HG03097 (cell line): Measurements from ENCODE around the gene NPB.

Source experiments
- ATAC-seq: cut with Tn5 transposase; IDR thresholded peaks from one replicate; pipeline ENCODE4 v1.9.1; 2021; ENCODE audit not compliant: unreplicated experiment, low FRiP score

The NPB gene

GRCh38 chr17:81902023-81902652 is at the start of gene NPB:
Gene NPB (plus strand): TSS chr17:81902238. CDS start chr17:81902278, 40 bp downstream.
- no peak for ATAC-seq

DNA sequence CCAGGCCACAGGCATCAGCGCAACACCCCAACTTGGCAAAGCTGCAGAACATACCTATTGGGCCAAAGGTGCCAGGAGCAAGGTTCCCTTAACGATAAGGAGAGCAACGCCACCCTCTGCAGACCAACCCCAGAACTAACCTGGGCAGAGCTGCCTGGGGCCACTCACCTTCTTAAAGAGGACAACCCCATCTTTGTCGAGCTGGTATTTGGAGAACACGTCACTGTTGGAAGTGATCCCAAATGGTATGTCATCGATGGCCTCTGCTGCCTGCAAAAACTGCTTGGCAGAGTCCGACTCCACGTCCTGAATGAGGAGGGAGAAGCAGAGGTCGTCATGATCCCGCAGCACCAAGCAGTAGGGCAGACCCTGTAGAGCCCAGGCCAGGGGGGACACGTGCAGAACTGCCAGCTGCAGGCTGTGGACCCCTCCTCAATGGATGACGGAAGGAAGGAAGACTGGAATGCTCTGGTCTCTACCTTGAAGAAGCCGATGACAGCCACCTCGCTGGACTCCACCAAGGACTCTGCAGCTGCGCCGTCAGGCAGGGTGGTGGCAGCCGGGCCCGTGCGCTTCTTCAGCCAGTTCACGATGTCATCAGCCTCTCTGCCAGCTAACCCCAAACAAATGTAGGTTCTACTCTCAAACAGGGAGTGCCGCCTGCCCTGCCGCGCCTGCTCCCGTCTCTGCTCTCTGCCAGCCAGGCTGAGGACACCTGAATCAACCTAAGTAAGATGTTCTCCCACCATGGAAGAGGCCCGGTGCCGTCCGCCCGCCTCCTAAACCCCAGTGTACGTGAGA is 46.9 kb upstream of the NPB start:
- ATAC-seq = no peak

- no peak for ATAC-seq
These were observed 43.7 kb upstream of the NPB start for GRCh38 chr17:81858170-81858966.

GRCh38 chr17:81858967-81859905 is 42.8 kb upstream of the NPB start:
- no peak for ATAC-seq

DNA sequence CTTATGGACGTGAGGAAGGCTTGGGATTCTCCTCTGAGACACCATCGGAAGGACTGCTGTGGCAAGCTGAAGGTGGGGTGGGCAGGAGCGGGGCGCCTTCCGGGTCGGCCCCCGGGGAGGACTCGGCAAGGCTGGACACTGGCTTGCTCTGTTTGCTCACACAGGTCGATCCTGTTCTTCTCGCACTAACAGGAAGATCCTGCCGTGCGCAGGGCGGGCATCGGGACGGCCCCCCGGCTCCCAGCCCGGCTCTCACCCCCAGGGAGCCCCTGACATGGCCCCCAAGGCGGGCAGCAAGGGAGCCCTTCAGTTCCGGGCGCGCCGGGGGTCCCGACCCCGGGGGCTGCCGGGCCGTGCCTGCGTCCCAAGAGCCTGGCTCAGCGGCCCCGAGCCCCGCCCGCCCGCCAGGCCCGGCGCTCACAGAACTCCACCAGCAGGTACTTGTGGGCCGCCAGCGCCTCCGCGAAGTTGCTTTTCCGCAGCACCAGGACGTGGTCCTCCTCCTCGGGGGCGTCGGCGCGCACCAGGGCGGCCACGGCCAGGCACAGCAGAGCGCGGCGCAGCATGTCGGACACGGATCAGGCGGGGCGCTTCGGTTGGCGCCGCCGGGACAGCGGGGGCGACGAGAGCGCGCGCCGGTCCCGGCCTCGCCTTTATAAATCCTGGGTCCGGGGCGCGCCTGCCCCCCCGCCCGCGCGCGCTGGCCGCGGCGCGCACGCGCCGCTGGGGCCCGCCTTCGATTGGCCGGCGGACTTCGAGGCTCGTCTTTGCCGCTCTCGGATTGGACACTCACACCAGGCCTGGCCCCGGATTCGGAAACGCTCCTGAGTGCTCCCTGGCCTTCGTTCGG is 41.9 kb upstream of the NPB start, which contains the start of gene P4HB:
Gene P4HB (minus strand): TSS at position 630 of the 850 bp plus-strand sequence. CDS start 64 bp downstream, at position 566.
- ATAC-seq = no peak

- ATAC-seq = peak; percentile 79
These were observed 41.1 kb upstream of the NPB start for GRCh38 chr17:81860756-81861568.

GRCh38 chr17:81863123-81863675 is 38.8 kb upstream of the NPB start:
- ATAC-seq = no peak

DNA sequence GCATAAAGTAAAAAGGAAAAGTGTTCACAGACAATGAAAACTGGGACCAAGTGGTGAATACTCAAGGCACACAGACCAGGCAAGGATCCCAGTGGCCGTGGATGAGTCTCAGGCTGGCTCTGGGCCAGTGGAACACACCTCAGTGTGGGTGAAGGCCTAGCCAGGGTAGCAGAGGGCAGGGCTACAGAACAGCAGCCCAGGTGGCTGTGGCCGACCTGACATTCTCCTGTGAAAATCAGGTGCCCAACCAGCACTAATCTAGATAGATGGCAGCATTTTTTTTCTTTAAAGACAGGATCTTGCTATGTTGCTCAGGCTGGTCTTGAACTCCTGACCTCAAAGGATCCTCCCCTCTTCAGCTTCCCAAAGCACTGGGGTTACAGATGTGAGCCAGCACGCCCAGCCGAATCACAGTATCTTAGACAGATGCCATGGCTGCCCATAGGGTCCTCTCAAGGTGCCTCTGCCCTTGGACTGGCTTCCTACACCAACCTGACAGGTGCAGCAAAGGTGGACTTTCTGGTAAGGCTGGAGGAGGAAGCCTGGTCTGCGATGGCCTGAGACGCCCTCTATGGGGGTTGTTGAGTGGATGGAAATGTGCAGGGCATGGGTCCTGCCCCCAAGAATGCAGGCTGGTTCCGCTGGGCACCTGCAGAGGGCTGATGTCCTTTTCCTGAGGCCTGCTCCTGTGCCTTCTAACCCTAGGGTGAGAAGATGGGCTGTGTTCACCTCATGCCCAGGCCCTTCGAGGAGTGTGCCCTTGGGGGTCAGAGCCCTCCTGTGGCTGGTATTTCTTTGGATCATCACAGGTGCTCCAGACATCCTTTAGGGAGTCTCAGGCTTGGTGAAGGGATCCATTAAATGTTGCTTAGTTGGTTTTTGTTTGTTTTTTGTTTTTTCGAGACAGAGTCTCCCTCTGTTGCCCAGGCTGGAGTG is 37.9 kb upstream of the NPB start:
- no peak for ATAC-seq

DNA sequence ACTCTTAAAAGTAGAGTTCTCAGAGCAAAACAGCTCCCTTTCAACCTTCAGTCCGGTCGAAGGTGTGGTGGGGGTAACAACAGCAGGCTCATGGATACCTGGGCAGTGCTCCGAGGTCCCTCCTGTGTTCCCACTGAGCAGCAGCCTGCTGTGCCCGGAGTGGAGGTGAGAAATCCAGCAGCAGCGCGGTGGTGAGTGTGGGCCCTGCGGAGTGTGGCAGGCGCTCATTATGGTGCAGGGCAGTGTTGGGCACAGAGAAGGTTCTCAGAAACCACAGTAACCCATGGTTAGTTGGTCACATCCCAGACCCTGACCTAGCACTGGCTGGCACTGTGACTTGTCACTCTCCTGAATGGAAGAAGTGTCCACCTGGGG is 36.7 kb upstream of the NPB start:
- no peak for ATAC-seq

DNA sequence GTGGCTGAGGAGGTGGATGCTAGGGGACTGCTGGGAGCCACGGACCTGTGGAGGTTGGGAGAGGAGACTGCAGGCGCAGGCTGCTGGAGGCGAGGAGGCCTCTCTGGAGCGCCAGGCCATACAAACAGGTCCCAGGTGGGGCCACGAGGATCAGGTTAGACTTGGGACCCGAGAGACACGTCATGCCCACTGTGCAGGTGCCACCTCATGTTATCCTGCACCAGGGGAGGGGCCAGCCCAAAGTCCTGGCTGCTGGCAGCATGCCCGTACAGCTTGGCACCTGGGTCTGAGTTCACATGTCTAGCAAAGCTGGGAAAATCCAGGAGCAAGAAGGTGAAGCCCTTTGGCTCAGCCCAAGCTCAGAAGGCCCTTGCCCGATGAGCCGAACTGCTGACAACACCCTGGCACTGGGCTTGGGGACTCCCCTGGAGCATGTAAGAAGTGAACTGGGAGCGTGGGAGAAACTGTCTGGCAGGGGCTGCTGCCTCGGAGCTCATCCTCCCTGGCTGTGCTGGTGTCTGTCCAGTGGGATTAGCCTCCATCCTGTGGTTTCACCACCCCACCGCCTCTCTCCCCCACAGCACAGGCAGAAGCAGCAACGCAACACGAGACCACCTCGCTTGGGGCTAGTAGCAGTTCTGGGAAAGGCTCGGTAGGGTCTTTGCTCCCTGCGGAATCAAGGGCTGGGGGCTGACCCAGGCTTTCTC is 36.2 kb upstream of the NPB start:
- ATAC-seq = no peak

DNA sequence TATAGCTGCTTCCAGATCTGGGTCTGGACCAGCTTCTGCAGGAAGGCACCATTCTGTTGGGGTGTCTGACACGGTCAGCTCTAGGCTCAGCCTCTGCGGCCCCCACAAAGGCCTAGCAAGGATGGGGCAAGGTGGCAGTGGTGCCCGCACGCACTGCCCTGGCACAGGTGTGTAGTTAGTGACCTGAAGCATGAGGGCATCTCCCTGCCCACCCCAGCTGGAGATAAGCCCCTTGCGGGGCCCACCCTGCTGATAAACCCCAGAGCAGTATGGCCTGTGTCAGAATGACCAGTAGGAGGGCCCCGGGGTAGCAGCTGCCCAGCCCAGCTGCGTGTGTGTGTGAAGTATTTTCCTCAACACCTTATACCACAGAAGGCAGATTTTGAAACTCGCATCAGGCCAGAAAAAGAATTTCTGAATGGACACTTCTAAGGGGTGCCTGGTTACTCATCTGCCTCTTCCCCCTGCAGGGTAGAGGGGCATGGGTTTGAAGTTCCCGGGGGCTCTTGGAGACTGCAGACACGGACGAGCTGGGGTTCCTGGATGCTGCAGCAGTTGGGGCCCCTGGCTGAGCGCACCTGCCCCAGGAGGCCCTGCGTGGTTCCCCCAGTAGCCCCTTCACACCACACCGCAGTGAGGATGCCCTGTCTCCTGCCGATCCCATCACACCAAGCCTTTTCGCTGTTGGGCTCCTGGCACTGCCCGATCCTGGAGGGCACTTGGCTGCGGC is 35.4 kb upstream of the NPB start:
- ATAC-seq = no peak

GRCh38 chr17:81867170-81867990 is 34.7 kb upstream of the NPB start:
- ATAC-seq = no peak

DNA sequence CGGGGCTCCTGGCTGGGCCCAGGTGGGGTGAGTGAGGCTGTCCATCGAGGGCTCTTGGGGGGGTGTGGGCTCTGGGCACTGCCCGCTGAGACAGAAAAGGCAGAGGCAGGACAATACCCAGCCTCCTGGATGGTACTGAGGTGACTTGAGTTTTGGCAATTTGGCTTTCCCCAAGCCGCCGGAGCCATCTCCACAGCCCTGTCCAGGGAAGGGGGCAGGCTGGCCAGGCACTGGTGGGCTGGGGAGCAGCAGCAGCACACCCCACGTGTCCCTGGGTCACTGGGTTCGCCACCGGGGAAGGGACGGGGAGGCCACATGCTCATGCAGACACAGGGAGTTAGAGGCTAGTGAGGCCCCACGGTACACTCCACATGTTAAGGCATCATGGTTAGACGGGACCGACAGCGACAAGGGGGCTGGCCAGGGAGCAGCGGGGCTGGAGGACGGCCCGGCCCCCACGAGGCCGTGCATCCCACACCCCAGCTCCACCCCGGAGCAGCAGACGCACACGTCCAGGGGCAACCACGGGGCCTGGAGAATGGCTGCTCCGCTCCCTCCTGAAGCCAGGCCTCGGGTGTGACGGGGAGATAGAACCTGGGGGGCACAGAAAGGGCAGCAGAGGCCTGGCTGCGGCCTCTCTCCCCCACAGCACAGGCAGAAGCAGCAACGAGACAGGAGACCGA is 33.9 kb upstream of the NPB start:
- no peak for ATAC-seq

- ATAC-seq = no peak
These were observed 33.3 kb upstream of the NPB start for GRCh38 chr17:81868674-81869220.
